BLaER1 treated with 17β-estradiol and CSF1 and Interleukin-3, amounts not matched to agents 10 nM and 100 nM (cell line): ENCODE measurements around the gene UBXN2A.
"Not testable (repeated sequence)": the region's sequence is repeated elsewhere in the genome, so short reads cannot be mapped to it uniquely, and the experiment has no call there.

Experiments
- H3K27ac ChIP-seq, 11 experiments: shearing (Covaris generic); formaldehyde crosslinking; 2 replicates each; pipeline ENCODE4 v1.8.1; 2022
- H3K27me3 ChIP-seq, 11 experiments: shearing (Covaris generic); formaldehyde crosslinking; 2 replicates each; pipeline ENCODE4 v1.8.1; 2022
- H3K36me3 ChIP-seq, 11 experiments: shearing (Covaris generic); formaldehyde crosslinking; 2 replicates each; pipeline ENCODE4 v1.8.1; 2022
- H3K4me1 ChIP-seq, 10 experiments: shearing (Covaris generic); formaldehyde crosslinking; 2 replicates each; pipeline ENCODE4 v1.8.1; 2022
- H3K4me2 ChIP-seq, 11 experiments: shearing (Covaris generic); formaldehyde crosslinking; 2 replicates each; pipeline ENCODE4 v1.8.1; 2022
- H3K4me3 ChIP-seq, 10 experiments: shearing (Covaris generic); formaldehyde crosslinking; 2 replicates each; pipeline ENCODE4 v1.8.1; 2022
- H3K9ac ChIP-seq, 11 experiments: shearing (Covaris generic); formaldehyde crosslinking; 2 replicates each; pipeline ENCODE4 v1.8.1; 2022
- H3K9me3 ChIP-seq, 11 experiments: shearing (Covaris generic); formaldehyde crosslinking; replicated peaks in 1 of 11; 2 replicates each; pipeline ENCODE4 v1.8.1; 2022
- H4K20me1 ChIP-seq, 11 experiments: shearing (Covaris generic); formaldehyde crosslinking; 2 replicates each; pipeline ENCODE4 v1.8.1; 2022
- Cebpa-rat ChIP-seq, 11 experiments: shearing (Covaris generic); IDR thresholded peaks; 2 replicates each; pipeline ENCODE4 v1.8.1; 2022

UBXN2A gene

GRCh38 chr2:24008672-24009366, 68.6 kb downstream of the UBXN2A start:
- Histone ChIP-seq H3K27ac (no peak overlapping the region), H3K4me2 (no peak overlapping the region), H3K36me3 (0 out of 22 replicates have a peak, but pooled peaks cover 0 to 5% (median 0%) of the 10 kb centered on the region in 11 experiments), H3K9ac (no peak overlapping the region), H3K4me1 (peaks cover 7 to 20% (median 9%) of the 10 kb centered on the region in 10 experiments; a peak in 15 of 20 replicates), H3K27me3 (peaks cover 49 to 61% (median 56%) of the 10 kb centered on the region in 11 experiments), H3K9me3 (no peaks in the 10 kb centered on the region), H3K4me3 (no peak overlapping the region), H4K20me1 (peaks cover 0 to 35% (median 22%) of the 10 kb centered on the region in 11 experiments; a peak in 16 of 22 replicates)
- no peak for TF ChIP-seq Cebpa-rat (IDR thresholded peaks at IDR 0.05)

GRCh38 chr2:24009367-24009679, 69.1 kb downstream of the UBXN2A start:
- H3K36me3 ChIP-seq: 0 out of 22 replicates have a peak, but pooled peaks cover 0 to 4% (median 0%) of the 10 kb centered on the region in 11 experiments
- peaks cover 7 to 20% (median 9%) of the 10 kb centered on the region in 10 experiments; a peak in 15 of 20 replicates for H3K4me1 ChIP-seq
- peaks cover 49 to 61% (median 56%) of the 10 kb centered on the region in 11 experiments for H3K27me3 ChIP-seq
- TF ChIP-seq Cebpa-rat (IDR thresholded peaks at IDR 0.05): no peak
- H3K27ac ChIP-seq: no peak overlapping the region
- H3K9me3 ChIP-seq: no peaks in the 10 kb centered on the region
- H3K9ac ChIP-seq: peak overlapping the region in 1 of 11 experiments; percentile 43; a peak in 1 of 22 replicates
- peak overlapping the region in 10 of 11 experiments; percentile 52 to 78 (median 66); a peak in 13 of 22 replicates for H3K4me2 ChIP-seq
- peaks cover 0 to 35% (median 22%) of the 10 kb centered on the region in 11 experiments; a peak in 16 of 22 replicates for H4K20me1 ChIP-seq
- H3K4me3 ChIP-seq: peak overlapping the region in 2 of 10 experiments; percentile 18 to 34; a peak in 2 of 20 replicates

- Histone ChIP-seq H3K27me3 (peaks cover 49 to 61% (median 56%) of the 10 kb centered on the region in 11 experiments), H3K4me2 (peak within 1 kb of the TSS; percentile 52 to 78 (median 65)), H3K4me3 (peak within 1 kb of the TSS in 9 of 10 experiments; percentile 3 to 58 (median 29); a peak in 12 of 20 replicates), H3K36me3 (0 out of 22 replicates have a peak, but pooled peaks cover 0 to 4% (median 0%) of the 10 kb centered on the region in 11 experiments), H3K27ac (no peak within 1 kb of the TSS), H4K20me1 (peaks cover 0 to 35% (median 22%) of the 10 kb centered on the region in 11 experiments; a peak in 16 of 22 replicates), H3K9me3 (no peaks in the 10 kb centered on the region), H3K4me1 (peaks cover 7 to 20% (median 11%) of the 10 kb centered on the region in 10 experiments; a peak in 16 of 20 replicates), H3K9ac (peak within 1 kb of the TSS in 4 of 11 experiments; percentile 24 to 51 (median 40); a peak in 4 of 22 replicates)
- TF ChIP-seq Cebpa-rat (IDR thresholded peaks at IDR 0.05): no peak
These were observed 69.6 kb downstream of the UBXN2A start, which contains the start of gene MFSD2B for GRCh38 chr2:24009680-24010476. TSS of gene MFSD2B (plus strand) at chr2:24010085. CDS start at chr2:24010097, 12 bp downstream.

- 0 out of 22 replicates have a peak, but pooled peaks cover 0 to 4% (median 0%) of the 10 kb centered on the region in 11 experiments for H3K36me3 ChIP-seq
- peaks cover 49 to 61% (median 56%) of the 10 kb centered on the region in 11 experiments for H3K27me3 ChIP-seq
- H4K20me1 ChIP-seq: peaks cover 0 to 35% (median 22%) of the 10 kb centered on the region in 11 experiments; a peak in 16 of 22 replicates
- H3K4me2 ChIP-seq: peak overlapping the region in 6 of 11 experiments; percentile 60 to 78 (median 68); a peak in 8 of 22 replicates
- H3K9ac ChIP-seq: no peak overlapping the region
- no peak overlapping the region for H3K27ac ChIP-seq
- no peak for TF ChIP-seq Cebpa-rat (IDR thresholded peaks at IDR 0.05)
- peak overlapping the region in 1 of 10 experiments; percentile 58; a peak in 1 of 20 replicates for H3K4me3 ChIP-seq
- H3K4me1 ChIP-seq: peaks cover 7 to 20% (median 15%) of the 10 kb centered on the region in 10 experiments; a peak in 16 of 20 replicates
- H3K9me3 ChIP-seq: no peaks in the 10 kb centered on the region
These were observed 70.4 kb downstream of the UBXN2A start for GRCh38 chr2:24010477-24011249.

- Histone ChIP-seq H3K4me1 (peaks cover 7 to 20% (median 15%) of the 10 kb centered on the region in 10 experiments; a peak in 16 of 20 replicates), H3K27me3 (peaks cover 49 to 61% (median 56%) of the 10 kb centered on the region in 11 experiments), H3K27ac (no peak overlapping the region), H3K36me3 (0 out of 22 replicates have a peak, but pooled peaks cover 0 to 4% (median 0%) of the 10 kb centered on the region in 11 experiments), H3K4me2 (no peak overlapping the region), H3K9me3 (no peaks in the 10 kb centered on the region), H4K20me1 (peaks cover 0 to 35% (median 22%) of the 10 kb centered on the region in 11 experiments; a peak in 16 of 22 replicates), H3K9ac (no peak overlapping the region), H3K4me3 (no peak overlapping the region)
- TF ChIP-seq Cebpa-rat (IDR thresholded peaks at IDR 0.05): no peak
These were observed 71.2 kb downstream of the UBXN2A start for GRCh38 chr2:24011250-24012104.

GRCh38 chr2:24012521-24013188, 72.4 kb downstream of the UBXN2A start:
- Histone ChIP-seq H3K9me3 (no peaks in the 10 kb centered on the region), H3K27me3 (peaks cover 42 to 53% (median 50%) of the 10 kb centered on the region in 11 experiments), H4K20me1 (peaks cover 0 to 35% (median 22%) of the 10 kb centered on the region in 11 experiments; a peak in 16 of 22 replicates), H3K27ac (no peak overlapping the region), H3K4me2 (peak overlapping the region in 3 of 11 experiments; percentile 26 to 43 (median 32); a peak in 5 of 22 replicates), H3K9ac (no peak overlapping the region), H3K4me1 (peaks cover 7 to 20% (median 15%) of the 10 kb centered on the region in 10 experiments; a peak in 16 of 20 replicates), H3K36me3 (no peaks in the 10 kb centered on the region), H3K4me3 (no peak overlapping the region)
- TF ChIP-seq Cebpa-rat (IDR thresholded peaks at IDR 0.05): no peak

GRCh38 chr2:24014902-24015301, 74.6 kb downstream of the UBXN2A start:
- peaks cover 19 to 30% (median 27%) of the 10 kb centered on the region in 11 experiments for H3K27me3 ChIP-seq
- not testable (repeated sequence) for H3K9me3 ChIP-seq, H3K27ac ChIP-seq, H3K4me3 ChIP-seq, H3K36me3 ChIP-seq, H3K9ac ChIP-seq
- H3K4me1 ChIP-seq: peaks cover 3 to 14% (median 10%) of the 10 kb centered on the region in 10 experiments; a peak in 16 of 20 replicates
- H4K20me1 ChIP-seq: peaks cover 0 to 19% (median 11%) of the 10 kb centered on the region in 11 experiments; a peak in 15 of 22 replicates
- TF ChIP-seq Cebpa-rat (IDR thresholded peaks at IDR 0.05): peak in 2 of 11 experiments; percentile 21 to 54; a peak in 3 of 22 replicates
- H3K4me2 ChIP-seq: peak overlapping the region in 6 of 11 experiments; percentile 0 to 33 (median 8); a peak in 5 of 22 replicates
